Endodermal cell (in vitro differentiated cells): ENCODE results near the gene TLCD1. TPM values are rescaled to one million over a fixed set of nuclear protein-coding genes. Genes with fewer than 3 reads are reported as not detected.

Source experiments
- DNase-seq: peaks from one replicate; pipeline ENCODE4 v3.0.0-alpha.2; 2017
- H3K27ac ChIP-seq: 2 replicates; pipeline ENCODE4 v1.5.1; 2013; ENCODE audit warnings: mild to moderate bottlenecking, low read depth, low read length, moderate library complexity
- H3K27me3 ChIP-seq: 2 replicates; pipeline ENCODE4 v1.6.1; 2013; ENCODE audit warnings: mild to moderate bottlenecking, low read length, moderate library complexity; ENCODE audit not compliant: insufficient read depth, control insufficient read depth, poor library complexity, severe bottlenecking
- H3K36me3 ChIP-seq: 2 replicates; pipeline ENCODE4 v1.7.0; 2013; ENCODE audit warnings: mild to moderate bottlenecking, low read length, moderate library complexity; ENCODE audit not compliant: control insufficient read depth, insufficient read depth
- H3K4me1 ChIP-seq: one replicate; pipeline ENCODE4 v1.7.0; 2013; ENCODE audit warnings: low read length; ENCODE audit not compliant: control insufficient read depth, insufficient read depth
- H3K4me3 ChIP-seq: 2 replicates; pipeline ENCODE4 v1.5.1; 2013; ENCODE audit warnings: mild to moderate bottlenecking, low read length, moderate library complexity
- H3K9ac ChIP-seq: 2 replicates; pipeline ENCODE4 v1.6.1; 2013; ENCODE audit warnings: mild to moderate bottlenecking, low read length, moderate library complexity; ENCODE audit not compliant: poor library complexity, severe bottlenecking; ENCODE audit errors: extremely low read depth
- H3K9me3 ChIP-seq: 2 replicates; pipeline ENCODE4 v1.6.1; 2013; ENCODE audit warnings: mild to moderate bottlenecking, low read length, moderate library complexity; ENCODE audit not compliant: control insufficient read depth
- H3K27ac Mint-ChIP-seq: 2 replicates; pipeline ENCODE4 v1.8.0; 2020; ENCODE audit warnings: mixed read lengths
- H3K27me3 Mint-ChIP-seq: 2 replicates; pipeline ENCODE4 v1.8.0; 2021; ENCODE audit warnings: mild to moderate bottlenecking, mixed read lengths; ENCODE audit not compliant: insufficient read depth
- H3K36me3 Mint-ChIP-seq: 2 replicates; pipeline ENCODE4 v1.8.0; 2020; ENCODE audit warnings: low read depth, mixed read lengths
- H3K4me1 Mint-ChIP-seq: 2 replicates; pipeline ENCODE4 v1.8.0; 2020; ENCODE audit warnings: mixed read lengths
- H3K4me3 Mint-ChIP-seq: 2 replicates; pipeline ENCODE4 v1.8.0; 2020; ENCODE audit warnings: mild to moderate bottlenecking, moderate library complexity, mixed read lengths
- H3K9me3 Mint-ChIP-seq: 2 replicates; pipeline ENCODE4 v1.8.0; 2020; ENCODE audit warnings: mild to moderate bottlenecking, mixed read lengths
- CTCF ChIP-seq: fragments of 200-600 bp; sonication (generic); conservative IDR thresholded peaks from 2 replicates; pipeline ENCODE4 v1.5.0; 2021; ENCODE audit warnings: antibody characterized with exemption, mild to moderate bottlenecking
- WGBS, 2 experiments: methylation state at CpG; one replicate each; pipeline versions ENCODE4 v1.1.5 to v1.1.7; 2013; ENCODE audit warnings: missing lambda C conversion rate in 2 of 2, mixed read lengths in 1 of 2; ENCODE audit not compliant: insufficient coverage in 1 of 2, insufficient read length in 1 of 2; 5-methylcytosine and 5-hydroxymethylcytosine counted together
- total RNA-seq, 2 donors: library from RNA; stranded (reverse); fragmentation: NEBNext Ultra II Directional in 1 of 2; extraction: Animal tissue kit (Norgen Biotek cat#: 25700) in 1 of 2; gene quantifications; 2 replicates in 1 of 2; 3 replicates in 1 of 2; pipeline ENCODE4 v1.2.1, GENCODE V29; 2021

The TLCD1 gene
- total RNA-seq, 2 donors from 2014 or later, result 17.0 to 22.9 TPM

GRCh38 chr17:28765038-28765437 is 39.0 kb upstream of the TLCD1 start:
- no peak overlapping the region for H3K4me3 Mint-ChIP-seq

GRCh38 chr17:28763804-28764266 is 37.8 kb upstream of the TLCD1 start:
- H3K36me3 Mint-ChIP-seq, result peaks cover 56% of the 10 kb centered on the region
- peaks cover 22% of the 10 kb centered on the region for H3K4me1 Mint-ChIP-seq
- peak; percentile 97 for TF ChIP-seq CTCF
- Histone ChIP-seq H3K27ac (no peak overlapping the region), H3K27me3 (no peaks in the 10 kb centered on the region), H3K4me1 (peaks cover 9% of the 10 kb centered on the region), H3K4me3 (no peak overlapping the region), H3K36me3 (peaks cover 59% of the 10 kb centered on the region), H3K9me3 (no peaks in the 10 kb centered on the region), H3K9ac (no peak overlapping the region)
- H3K27me3 Mint-ChIP-seq, result no peaks in the 10 kb centered on the region
- H3K4me3 Mint-ChIP-seq, result no peak overlapping the region
- H3K27ac Mint-ChIP-seq, result no peak overlapping the region
- DNase-seq, result peak; percentile 92
- no peaks in the 10 kb centered on the region for H3K9me3 Mint-ChIP-seq
- 77 to 83% methylated on average over 3 to 5 of the region's 5 CpGs for WGBS, 2 experiments

More at GRCh38 chr17:28765038-28765437, 39.0 kb upstream of the TLCD1 start:
- Histone ChIP-seq H3K4me3 (no peak overlapping the region), H3K4me1 (peaks cover 9% of the 10 kb centered on the region), H3K36me3 (peaks cover 49% of the 10 kb centered on the region), H3K27me3 (no peaks in the 10 kb centered on the region), H3K27ac (no peak overlapping the region), H3K9me3 (no peaks in the 10 kb centered on the region), H3K9ac (no peak overlapping the region)
- Mint-ChIP-seq H3K27me3 (no peaks in the 10 kb centered on the region), H3K4me1 (peaks cover 22% of the 10 kb centered on the region), H3K27ac (no peak overlapping the region), H3K36me3 (peaks cover 52% of the 10 kb centered on the region), H3K9me3 (no peaks in the 10 kb centered on the region)
- DNase-seq, result no peak
- WGBS, 2 experiments, result 95 to 100% methylated on average over 4 of the region's 4 CpGs
- TF ChIP-seq CTCF, result no peak

GRCh38 chr17:28763137-28763799 is 37.2 kb upstream of the TLCD1 start:
- Histone ChIP-seq H3K27me3 (no peaks in the 10 kb centered on the region), H3K4me1 (peaks cover 9% of the 10 kb centered on the region), H3K27ac (no peak overlapping the region), H3K36me3 (peaks cover 65% of the 10 kb centered on the region), H3K9ac (no peak overlapping the region), H3K4me3 (no peak overlapping the region), H3K9me3 (no peaks in the 10 kb centered on the region)
- Mint-ChIP-seq H3K4me3 (no peak overlapping the region), H3K27ac (no peak overlapping the region), H3K27me3 (no peaks in the 10 kb centered on the region), H3K9me3 (no peaks in the 10 kb centered on the region), H3K4me1 (peaks cover 22% of the 10 kb centered on the region), H3K36me3 (peaks cover 61% of the 10 kb centered on the region)
- no peak for TF ChIP-seq CTCF
- no peak for DNase-seq
- WGBS, 2 experiments, result 90 to 100% methylated on average over 1 of the region's 1 CpG
